H9 (cell line): Measurements from ENCODE around the gene DISC1. TPM values are rescaled to one million over a fixed set of nuclear protein-coding genes. Genes with fewer than 3 reads are reported as not detected.

Experiments used
- DNase-seq: peaks from one replicate; pipeline ENCODE4 v3.0.0-alpha.2; 2017
- H2AFZ ChIP-seq: one replicate; pipeline ENCODE4 v1.6.1; 2013; ENCODE audit warnings: mild to moderate bottlenecking, low read length, control low read depth, moderate library complexity
- H2AK5ac ChIP-seq: 2 replicates; pipeline ENCODE4 v1.6.1; 2013; ENCODE audit warnings: low read length, control low read depth, mixed read lengths; ENCODE audit not compliant: insufficient read length
- H2BK120ac ChIP-seq: one replicate; pipeline ENCODE4 v1.6.1; 2013; ENCODE audit warnings: low read depth, mild to moderate bottlenecking, low read length, control low read depth, inconsistent platforms; ENCODE audit not compliant: poor library complexity, severe bottlenecking
- H2BK12ac ChIP-seq: 2 replicates; pipeline ENCODE4 v1.6.1; 2013; ENCODE audit warnings: low read length, control low read depth, mixed read lengths, low read depth; ENCODE audit not compliant: insufficient read length
- H2BK15ac ChIP-seq: 2 replicates; pipeline ENCODE4 v1.6.1; 2013; ENCODE audit warnings: low read depth, low read length, control low read depth
- H2BK20ac ChIP-seq: one replicate; pipeline ENCODE4 v1.6.1; 2013; ENCODE audit warnings: low read depth, mild to moderate bottlenecking, low read length, control low read depth, inconsistent platforms; ENCODE audit not compliant: poor library complexity, severe bottlenecking
- H2BK5ac ChIP-seq: 2 replicates; pipeline ENCODE4 v1.6.1; 2013; ENCODE audit warnings: low read length, control low read depth, mixed read lengths; ENCODE audit not compliant: insufficient read length
- H3K14ac ChIP-seq: 2 replicates; pipeline ENCODE4 v1.6.1; 2013; ENCODE audit warnings: low read length, control low read depth; ENCODE audit not compliant: insufficient read depth
- H3K18ac ChIP-seq: 2 replicates; pipeline ENCODE4 v1.6.1; 2013; ENCODE audit warnings: low read depth, mild to moderate bottlenecking, mixed read lengths, low read length, control low read depth; ENCODE audit not compliant: insufficient read length
- H3K23ac ChIP-seq: 2 replicates; pipeline ENCODE4 v1.6.1; 2013; ENCODE audit warnings: low read length, control low read depth, mixed read lengths, low read depth; ENCODE audit not compliant: insufficient read length
- H3K23me2 ChIP-seq: 2 replicates; pipeline ENCODE4 v1.6.1; 2013; ENCODE audit warnings: low read depth, mild to moderate bottlenecking, mixed read lengths, low read length, control low read depth; ENCODE audit not compliant: insufficient read length, poor library complexity, severe bottlenecking
- H3K27ac ChIP-seq: 2 replicates; pipeline ENCODE4 v1.5.1; 2013; ENCODE audit warnings: low read length, control low read depth, mixed read lengths, low read depth; ENCODE audit not compliant: insufficient read length
- H3K27me3 ChIP-seq: 2 replicates; pipeline ENCODE4 v1.6.1; 2013; ENCODE audit warnings: low read length, control low read depth, inconsistent platforms; ENCODE audit not compliant: insufficient read depth
- H3K4ac ChIP-seq: 2 replicates; pipeline ENCODE4 v1.6.1; 2013; ENCODE audit warnings: low read depth, mild to moderate bottlenecking, control low read depth, inconsistent platforms, low read length, moderate library complexity
- H3K4me1 ChIP-seq: 2 replicates; pipeline ENCODE4 v1.6.1; 2013; ENCODE audit warnings: low read length, control low read depth, inconsistent platforms; ENCODE audit not compliant: insufficient read depth
- H3K4me2 ChIP-seq: 2 replicates; pipeline ENCODE4 v1.6.1; 2013; ENCODE audit warnings: low read length, control low read depth, mixed read lengths; ENCODE audit not compliant: insufficient read length, insufficient read depth
- H3K56ac ChIP-seq: 2 replicates; pipeline ENCODE4 v1.6.1; 2013; ENCODE audit warnings: low read depth, mild to moderate bottlenecking, mixed read lengths, low read length, control low read depth; ENCODE audit not compliant: insufficient read length
- H3K79me1 ChIP-seq: 2 replicates; pipeline ENCODE4 v1.6.1; 2013; ENCODE audit warnings: low read depth, mild to moderate bottlenecking, moderate library complexity, low read length, control low read depth, inconsistent platforms; ENCODE audit not compliant: insufficient read depth, poor library complexity, severe bottlenecking
- H3K79me2 ChIP-seq: 2 replicates; pipeline ENCODE4 v1.6.1; 2013; ENCODE audit warnings: low read length, control low read depth, inconsistent platforms; ENCODE audit not compliant: insufficient read depth
- H3K9ac ChIP-seq: 2 replicates; pipeline ENCODE4 v1.6.1; 2013; ENCODE audit warnings: low read length, control low read depth, mixed read lengths; ENCODE audit not compliant: insufficient read length; ENCODE audit errors: extremely low read depth
- H3K9me3 ChIP-seq: one replicate; pipeline ENCODE4 v1.6.1; 2013; ENCODE audit warnings: low read depth, low read length, inconsistent platforms; ENCODE audit not compliant: control insufficient read depth
- H3T11ph ChIP-seq: one replicate; pipeline ENCODE4 v1.6.1; 2013; ENCODE audit warnings: mild to moderate bottlenecking, low read length, control low read depth, inconsistent platforms
- H4K20me1 ChIP-seq: one replicate; pipeline ENCODE4 v1.6.1; 2013; ENCODE audit not compliant: control insufficient read depth, insufficient read length, insufficient read depth
- H4K5ac ChIP-seq: 2 replicates; pipeline ENCODE4 v1.6.1; 2013; ENCODE audit warnings: low read depth, mild to moderate bottlenecking, mixed read lengths, low read length, control low read depth; ENCODE audit not compliant: insufficient read length
- H4K8ac ChIP-seq: replicated peaks from 2 replicates; pipeline ENCODE4 v1.6.1; 2013; ENCODE audit warnings: low read length, control low read depth, mixed read lengths, low read depth; ENCODE audit not compliant: insufficient read length
- H4K91ac ChIP-seq: 2 replicates; pipeline ENCODE4 v1.6.1; 2013; ENCODE audit warnings: low read depth, mild to moderate bottlenecking, moderate library complexity, mixed read lengths, low read length, control low read depth; ENCODE audit not compliant: insufficient read length
- H3K27ac Mint-ChIP-seq, 3 experiments: 2 replicates in 2 of 3; 3 replicates in 1 of 3; pipeline ENCODE4 v1.8.0; 2020 to 2021; ENCODE audit warnings: mixed read lengths in 3 of 3, mild to moderate bottlenecking in 1 of 3, moderate library complexity in 1 of 3
- H3K27me3 Mint-ChIP-seq: 2 replicates; pipeline ENCODE4 v1.8.0; 2021; ENCODE audit warnings: low read depth, mild to moderate bottlenecking, moderate library complexity, mixed read lengths
- H3K36me3 Mint-ChIP-seq, 3 experiments: 2 replicates in 2 of 3; 3 replicates in 1 of 3; pipeline ENCODE4 v1.8.0; 2020 to 2021; ENCODE audit warnings: low read depth in 3 of 3, mixed read lengths in 3 of 3; ENCODE audit not compliant: insufficient read depth in 1 of 3
- H3K4me1 Mint-ChIP-seq, 2 experiments: 2 replicates each; pipeline ENCODE4 v1.8.0; 2020; ENCODE audit warnings: mixed read lengths in 2 of 2
- H3K4me3 Mint-ChIP-seq, 2 experiments: 2 replicates in 1 of 2; 3 replicates in 1 of 2; pipeline ENCODE4 v1.8.0; 2020 to 2021; ENCODE audit warnings: mild to moderate bottlenecking in 2 of 2, mixed read lengths in 2 of 2, moderate library complexity in 1 of 2
- H3K9me3 Mint-ChIP-seq, 2 experiments: 2 replicates in 1 of 2; 3 replicates in 1 of 2; pipeline ENCODE4 v1.8.0; 2020; ENCODE audit warnings: mild to moderate bottlenecking in 2 of 2, mixed read lengths in 2 of 2, moderate library complexity in 1 of 2
- WGBS: extraction: QIAGEN DNeasy Blood & Tissue Kit; methylation state at CpG from one replicate; pipeline ENCODE4 v1.1.7; 2013; ENCODE audit warnings: missing lambda C conversion rate, low lambda C conversion rate, mixed read lengths; ENCODE audit not compliant: insufficient read length; ENCODE audit errors: extremely low coverage; 5-methylcytosine and 5-hydroxymethylcytosine counted together
- total RNA-seq: library from RNA; stranded (reverse); gene quantifications from 2 replicates; pipeline ENCODE4 v1.2.1, GENCODE V29; 2021
- TF ChIP-seq, protein P1 (sequence below): fragments of 200-600 bp; sonication (generic); conservative IDR thresholded peaks from 3 replicates; pipeline ENCODE4 v1.8.0; 2021; ENCODE audit warnings: antibody characterized with exemption, mild to moderate bottlenecking

Gene DISC1
- total RNA-seq, 1 experiment from 2014 or later, result 2.5 TPM

DNA sequence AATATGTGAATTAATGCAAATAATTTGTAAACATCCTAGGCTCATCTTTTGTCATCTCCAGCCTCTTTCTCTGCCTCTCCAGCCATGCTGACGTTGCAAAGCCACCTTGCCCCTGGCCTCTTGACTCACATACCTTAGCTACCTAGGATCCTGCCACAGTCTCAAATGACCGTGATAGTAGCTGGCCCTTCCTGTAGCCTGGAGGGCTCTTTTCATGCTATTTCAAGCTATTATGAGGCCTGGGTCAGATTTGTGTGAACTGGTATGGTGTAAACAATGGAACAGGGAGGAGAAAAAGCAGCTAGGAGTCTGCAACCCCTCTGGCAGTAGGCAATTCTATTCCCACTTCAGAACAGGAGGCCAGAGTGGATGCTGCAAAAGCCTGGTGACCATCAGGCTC is 337.7 kb downstream of the DISC1 start:
- Histone ChIP-seq H3K27me3 (no peaks in the 10 kb centered on the region), H3K14ac (no peak overlapping the region), H2BK20ac (no peak overlapping the region), H2BK5ac (no peak overlapping the region), H3K27ac (no peak overlapping the region), H4K20me1 (no peaks in the 10 kb centered on the region), H3K4me2 (no peak overlapping the region), H2BK15ac (no peak overlapping the region), H2AFZ (no peak overlapping the region), H3K9me3 (no peaks in the 10 kb centered on the region), H3K4me1 (peaks cover 2% of the 10 kb centered on the region; the same call in 1 of the 2 replicates), H2BK12ac (no peak overlapping the region), H4K91ac (no peak overlapping the region), H2BK120ac (no peak overlapping the region), H2AK5ac (no peak overlapping the region), H3K79me2 (no peaks in the 10 kb centered on the region), H3K56ac (no peak overlapping the region), H3K9ac (no peak overlapping the region), H4K8ac (no peak overlapping the region), H4K5ac (no peak overlapping the region), H3K79me1 (no peaks in the 10 kb centered on the region), H3K23ac (no peak overlapping the region), H3K4ac (no peak overlapping the region), H3K18ac (no peak overlapping the region), H3T11ph (no peak overlapping the region), H3K23me2 (no peaks in the 10 kb centered on the region)
- Mint-ChIP-seq H3K4me1 (peaks cover 7 to 14% of the 10 kb centered on the region in 2 experiments), H3K27ac (no peak overlapping the region), H3K4me3 (no peak overlapping the region), H3K36me3 (no peaks in the 10 kb centered on the region; a peak in 1 of 7 replicates), H3K27me3 (peaks cover 5% of the 10 kb centered on the region), H3K9me3 (no peaks in the 10 kb centered on the region; a peak in 2 of 5 replicates)
- TF ChIP-seq, protein P1, sequence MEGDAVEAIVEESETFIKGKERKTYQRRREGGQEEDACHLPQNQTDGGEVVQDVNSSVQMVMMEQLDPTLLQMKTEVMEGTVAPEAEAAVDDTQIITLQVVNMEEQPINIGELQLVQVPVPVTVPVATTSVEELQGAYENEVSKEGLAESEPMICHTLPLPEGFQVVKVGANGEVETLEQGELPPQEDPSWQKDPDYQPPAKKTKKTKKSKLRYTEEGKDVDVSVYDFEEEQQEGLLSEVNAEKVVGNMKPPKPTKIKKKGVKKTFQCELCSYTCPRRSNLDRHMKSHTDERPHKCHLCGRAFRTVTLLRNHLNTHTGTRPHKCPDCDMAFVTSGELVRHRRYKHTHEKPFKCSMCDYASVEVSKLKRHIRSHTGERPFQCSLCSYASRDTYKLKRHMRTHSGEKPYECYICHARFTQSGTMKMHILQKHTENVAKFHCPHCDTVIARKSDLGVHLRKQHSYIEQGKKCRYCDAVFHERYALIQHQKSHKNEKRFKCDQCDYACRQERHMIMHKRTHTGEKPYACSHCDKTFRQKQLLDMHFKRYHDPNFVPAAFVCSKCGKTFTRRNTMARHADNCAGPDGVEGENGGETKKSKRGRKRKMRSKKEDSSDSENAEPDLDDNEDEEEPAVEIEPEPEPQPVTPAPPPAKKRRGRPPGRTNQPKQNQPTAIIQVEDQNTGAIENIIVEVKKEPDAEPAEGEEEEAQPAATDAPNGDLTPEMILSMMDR, result no peak
- no CpG with 5 or more reads among the region's 2 CpGs for WGBS
- no peak for DNase-seq
